ENCODE data around the gene FAM110D. TPM values are rescaled to one million over a fixed set of nuclear protein-coding genes. Genes with fewer than 3 reads are reported as not detected.

Gene FAM110D
- total RNA-seq, 1 donor from 2014 or later = not detected

- no peak for TF ChIP-seq CTCF (IDR thresholded peaks at IDR 0.05; ENCODE audit: insufficient read depth, low read length, severe bottlenecking)
- Histone ChIP-seq H3K4me3 (ENCODE audit: low read depth, low read length) (no peak overlapping the region), H3K36me3 (ENCODE audit: control insufficient read depth, insufficient read depth, low read length) (no peaks in the 10 kb centered on the region), H3K27me3 (ENCODE audit: control insufficient read depth, insufficient read depth, low read length) (peaks cover 6% of the 10 kb centered on the region)
- FAIRE-seq (no peak), DNase-seq (ENCODE audit: low read depth) (no peak)
Observed at GRCh38 chr1:26158271-26158907, 490 bp upstream of the FAM110D start.

GRCh38 chr1:26159743-26160039 lies 812 bp downstream of the FAM110D start:
- no peak for TF ChIP-seq CTCF (IDR thresholded peaks at IDR 0.05; ENCODE audit: insufficient read depth, low read length, severe bottlenecking)
- FAIRE-seq = no peak
- H3K4me3 ChIP-seq (ENCODE audit: low read depth, low read length) = no peak overlapping the region
- H3K27me3 ChIP-seq (ENCODE audit: control insufficient read depth, insufficient read depth, low read length) = peaks cover 6% of the 10 kb centered on the region
- DNase-seq (ENCODE audit: low read depth) = no peak
- no peaks in the 10 kb centered on the region for H3K36me3 ChIP-seq (ENCODE audit: control insufficient read depth, insufficient read depth, low read length)

GRCh38 chr1:26160527-26161414 lies 1.9 kb downstream of the FAM110D start:
- Histone ChIP-seq H3K36me3 (ENCODE audit: control insufficient read depth, insufficient read depth, low read length) (no peaks in the 10 kb centered on the region), H3K4me3 (ENCODE audit: low read depth, low read length) (peak overlapping the region; percentile 39), H3K27me3 (ENCODE audit: control insufficient read depth, insufficient read depth, low read length) (peaks cover 7% of the 10 kb centered on the region)
- FAIRE-seq = no peak
- DNase-seq (ENCODE audit: low read depth) = no peak
- TF ChIP-seq CTCF (IDR thresholded peaks at IDR 0.05; ENCODE audit: insufficient read depth, low read length, severe bottlenecking) = no peak

- Histone ChIP-seq H3K4me3 (ENCODE audit: low read depth, low read length) (peak overlapping the region; percentile 39), H3K27me3 (ENCODE audit: control insufficient read depth, insufficient read depth, low read length) (peaks cover 4% of the 10 kb centered on the region), H3K36me3 (ENCODE audit: control insufficient read depth, insufficient read depth, low read length) (no peaks in the 10 kb centered on the region)
- FAIRE-seq (no peak), DNase-seq (ENCODE audit: low read depth) (no peak)
- TF ChIP-seq CTCF (IDR thresholded peaks at IDR 0.05; ENCODE audit: insufficient read depth, low read length, severe bottlenecking) = no peak
Observed at GRCh38 chr1:26161415-26162219, 2.7 kb downstream of the FAM110D start.

GRCh38 chr1:26162220-26162709 lies 3.4 kb downstream of the FAM110D start:
- Histone ChIP-seq H3K27me3 (ENCODE audit: control insufficient read depth, insufficient read depth, low read length) (peaks cover 4% of the 10 kb centered on the region), H3K36me3 (ENCODE audit: control insufficient read depth, insufficient read depth, low read length) (no peaks in the 10 kb centered on the region), H3K4me3 (ENCODE audit: low read depth, low read length) (peak overlapping the region; percentile 39)
- DNase-seq (ENCODE audit: low read depth) (no peak), FAIRE-seq (no peak)
- TF ChIP-seq CTCF (IDR thresholded peaks at IDR 0.05; ENCODE audit: insufficient read depth, low read length, severe bottlenecking) = no peak
